Lung (tissue), 12 donors: ENCODE results near the gene EYS. TPM values are rescaled to one million over a fixed set of nuclear protein-coding genes. Genes with fewer than 3 reads are reported as not detected.

Source experiments
- ATAC-seq: fragments of 200-7000 bp; cut with Tn5 transposase; one replicate; pipeline ENCODE4 v1.9.1; 2020; ENCODE audit warnings: moderate number of reproducible peaks; ENCODE audit not compliant: insufficient read depth, low FRiP score
- DNase-seq, 3 donors: peaks; one replicate each; pipeline ENCODE4 v3.0.0-alpha.2; 2013 to 2017
- H3K27ac ChIP-seq, 2 donors: one replicate each; pipeline ENCODE4 v1.5.1; 2013; ENCODE audit warnings: mild to moderate bottlenecking in 2 of 2, moderate library complexity in 2 of 2, control low read depth in 1 of 2, inconsistent platforms in 1 of 2, low read depth in 1 of 2, low read length in 1 of 2
- H3K27me3 ChIP-seq, 3 donors: one replicate each; pipeline ENCODE4 v1.5.1; 2013; ENCODE audit warnings: low read length in 2 of 3; ENCODE audit not compliant: control insufficient read depth in 3 of 3, insufficient read depth in 3 of 3
- H3K36me3 ChIP-seq, 4 donors: one replicate each; pipeline ENCODE4 v1.5.1; 2013; ENCODE audit warnings: low read length in 4 of 4, mild to moderate bottlenecking in 1 of 4, moderate library complexity in 1 of 4; ENCODE audit not compliant: control insufficient read depth in 4 of 4, insufficient read depth in 4 of 4
- H3K4me1 ChIP-seq, 5 donors: one replicate each; pipeline ENCODE4 v1.5.1; 2013; ENCODE audit warnings: low read length in 5 of 5, mild to moderate bottlenecking in 2 of 5, moderate library complexity in 1 of 5; ENCODE audit not compliant: control insufficient read depth in 5 of 5, insufficient read depth in 5 of 5
- H3K4me3 ChIP-seq: one replicate; pipeline ENCODE4 v1.5.1; 2013; ENCODE audit warnings: mild to moderate bottlenecking, control low read depth, moderate library complexity
- H3K9ac ChIP-seq, 2 donors: one replicate each; pipeline ENCODE4 v1.5.1; 2013; ENCODE audit warnings: low read length in 2 of 2, control low read depth in 1 of 2; ENCODE audit not compliant: insufficient read depth in 1 of 2
- H3K9me3 ChIP-seq, 4 donors: one replicate each; pipeline ENCODE4 v1.5.1; 2013; ENCODE audit warnings: low read length in 3 of 4, mild to moderate bottlenecking in 1 of 4, moderate library complexity in 1 of 4; ENCODE audit not compliant: control insufficient read depth in 4 of 4, insufficient read depth in 3 of 4
- WGBS, 2 donors: extraction: QIAGEN DNeasy Blood & Tissue Kit; methylation state at CpG; one replicate each; pipeline ENCODE4 v1.1.7; 2013; 5-methylcytosine and 5-hydroxymethylcytosine counted together
- polyA plus RNA-seq, 2 donors: library from polyadenylated mRNA; stranded (reverse); fragments of 200-250 nt; gene quantifications; one replicate each; pipeline ENCODE4 v1.2.1, GENCODE V29; 2013
- total RNA-seq, 2 donors: library from RNA; depleted of rRNA in 1 of 2; stranded (reverse); fragments of >200 nt in 1 of 2; gene quantifications; one replicate each; pipeline ENCODE4 v1.2.1, GENCODE V29; 2014 to 2021
- TF ChIP-seq, protein P1 (sequence below): IDR thresholded peaks from 2 replicates; pipeline ENCODE4 v1.5.1; 2012; ENCODE audit warnings: mild to moderate bottlenecking; ENCODE audit errors: control extremely low read depth, extremely low read depth
- donor health status: control.
- donor health status: control.
- donor health status: Bipolar disorder and iron deficiency.
- donor health status: healthy.
- donor health status: DM: yes; HTN: yes; CAD: no.

The EYS gene
- total and polyA plus RNA-seq, 4 donors: 0.06 to 0.34 (median 0.12) TPM

DNA sequence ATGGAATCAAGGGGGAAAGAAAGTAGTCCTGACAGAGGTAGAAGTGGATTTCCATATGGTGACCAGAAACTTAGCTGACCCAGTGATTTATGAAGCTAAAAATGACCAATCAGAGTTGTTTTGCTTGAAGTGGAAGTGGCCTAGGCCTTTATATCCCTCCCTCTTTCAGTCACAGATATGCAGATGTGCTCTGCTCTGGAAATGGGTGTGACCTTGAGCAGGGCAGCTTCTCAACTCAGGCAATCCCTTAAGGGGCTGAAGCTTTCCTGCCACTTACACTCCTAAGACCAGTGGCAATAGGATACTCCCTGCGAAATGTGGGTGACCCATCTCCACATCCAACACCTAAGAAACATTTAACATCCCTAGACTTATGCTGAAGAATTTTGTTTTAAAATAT is 256.6 kb downstream of the EYS start:
- Histone ChIP-seq H3K4me3 (no peak overlapping the region), H3K4me1 (no peaks in the 10 kb centered on the region), H3K9ac (no peak overlapping the region), H3K27ac (no peak overlapping the region), H3K9me3 (no peaks in the 10 kb centered on the region), H3K27me3 (no peaks in the 10 kb centered on the region), H3K36me3 (no peaks in the 10 kb centered on the region)
- 92 to 94% methylated on average over 1 of the region's 1 CpG for WGBS, 2 donors
- TF ChIP-seq, protein P1, sequence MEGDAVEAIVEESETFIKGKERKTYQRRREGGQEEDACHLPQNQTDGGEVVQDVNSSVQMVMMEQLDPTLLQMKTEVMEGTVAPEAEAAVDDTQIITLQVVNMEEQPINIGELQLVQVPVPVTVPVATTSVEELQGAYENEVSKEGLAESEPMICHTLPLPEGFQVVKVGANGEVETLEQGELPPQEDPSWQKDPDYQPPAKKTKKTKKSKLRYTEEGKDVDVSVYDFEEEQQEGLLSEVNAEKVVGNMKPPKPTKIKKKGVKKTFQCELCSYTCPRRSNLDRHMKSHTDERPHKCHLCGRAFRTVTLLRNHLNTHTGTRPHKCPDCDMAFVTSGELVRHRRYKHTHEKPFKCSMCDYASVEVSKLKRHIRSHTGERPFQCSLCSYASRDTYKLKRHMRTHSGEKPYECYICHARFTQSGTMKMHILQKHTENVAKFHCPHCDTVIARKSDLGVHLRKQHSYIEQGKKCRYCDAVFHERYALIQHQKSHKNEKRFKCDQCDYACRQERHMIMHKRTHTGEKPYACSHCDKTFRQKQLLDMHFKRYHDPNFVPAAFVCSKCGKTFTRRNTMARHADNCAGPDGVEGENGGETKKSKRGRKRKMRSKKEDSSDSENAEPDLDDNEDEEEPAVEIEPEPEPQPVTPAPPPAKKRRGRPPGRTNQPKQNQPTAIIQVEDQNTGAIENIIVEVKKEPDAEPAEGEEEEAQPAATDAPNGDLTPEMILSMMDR: no peak
- no peak for ATAC-seq
- no peak for DNase-seq

DNA sequence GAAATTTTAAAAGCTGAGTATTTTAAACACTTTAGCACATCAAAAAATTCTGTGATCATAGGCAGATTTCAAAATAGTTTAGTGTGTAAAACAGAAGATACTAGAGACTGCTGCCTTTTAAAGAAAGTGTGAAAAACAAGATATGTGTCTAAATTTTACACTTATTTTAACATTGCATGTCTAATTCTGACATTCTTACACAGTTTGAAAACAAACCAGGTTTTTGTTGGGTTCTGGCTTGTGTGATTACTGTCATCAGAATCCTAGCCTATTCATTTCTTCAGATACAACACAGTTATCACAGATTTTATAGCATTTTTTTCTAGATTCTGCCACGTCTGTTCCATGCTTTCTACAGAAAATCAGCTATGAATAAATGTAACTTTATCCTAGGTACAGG is 257.1 kb downstream of the EYS start:
- 87 to 91% methylated on average over 1 of the region's 1 CpG for WGBS, 2 donors
- ATAC-seq: no peak
- DNase-seq: no peak
- H3K27me3 ChIP-seq: no peaks in the 10 kb centered on the region
- H3K27ac ChIP-seq: no peak overlapping the region
- no peak overlapping the region for H3K4me3 ChIP-seq
- TF ChIP-seq, protein P1: no peak
- H3K4me1 ChIP-seq: no peaks in the 10 kb centered on the region
- no peaks in the 10 kb centered on the region for H3K9me3 ChIP-seq
- no peak overlapping the region for H3K9ac ChIP-seq
- H3K36me3 ChIP-seq: no peaks in the 10 kb centered on the region

DNA sequence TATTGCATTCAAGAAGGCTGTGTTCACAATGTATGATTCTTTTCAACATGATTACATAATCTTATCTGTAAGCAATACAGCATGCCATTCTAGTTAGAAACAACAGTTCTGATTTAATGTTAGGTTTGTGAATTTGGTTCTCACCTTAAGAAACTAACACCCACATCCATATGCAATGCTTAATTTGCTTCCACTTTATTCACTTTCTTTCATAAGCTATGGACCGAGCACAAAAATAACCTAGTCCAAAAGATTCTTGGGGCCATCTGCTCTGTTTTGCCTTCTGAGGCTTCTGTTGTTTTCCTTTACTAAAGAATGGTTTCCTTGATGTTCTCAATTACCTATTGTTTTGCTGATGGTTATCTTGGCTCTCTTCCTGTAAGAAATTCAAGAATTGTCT is 258.2 kb downstream of the EYS start:
- no peaks in the 10 kb centered on the region for H3K36me3 ChIP-seq
- H3K27me3 ChIP-seq: no peaks in the 10 kb centered on the region
- no peak for ATAC-seq
- 72 to 77% methylated on average over 1 of the region's 1 CpG for WGBS, 2 donors
- peak in 1 of 3 donors; percentile 3 for DNase-seq
- H3K4me1 ChIP-seq: no peaks in the 10 kb centered on the region
- TF ChIP-seq, protein P1: no peak
- no peak overlapping the region for H3K9ac ChIP-seq
- no peak overlapping the region for H3K27ac ChIP-seq
- no peak overlapping the region for H3K4me3 ChIP-seq
- no peaks in the 10 kb centered on the region for H3K9me3 ChIP-seq

DNA sequence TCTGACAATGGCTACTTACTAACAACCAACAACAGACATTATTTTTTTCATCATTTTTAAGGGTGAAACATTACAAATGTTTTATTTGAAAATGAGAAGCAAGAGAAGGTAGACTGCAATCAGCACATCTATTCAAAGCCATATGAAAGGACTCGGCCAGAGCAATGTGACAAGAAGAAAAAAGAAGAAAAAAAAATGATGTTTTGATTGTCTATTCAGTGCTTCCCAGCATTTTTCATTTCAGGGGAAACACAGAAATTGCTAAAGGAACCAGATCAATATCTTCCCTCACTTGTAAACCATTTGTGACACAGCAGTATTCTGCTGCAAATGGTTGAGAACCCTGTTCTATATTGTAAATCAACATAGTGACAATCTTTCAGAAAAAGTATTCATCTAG is 270.7 kb downstream of the EYS start:
- no peaks in the 10 kb centered on the region for H3K9me3 ChIP-seq
- no peaks in the 10 kb centered on the region for H3K36me3 ChIP-seq
- no peak overlapping the region for H3K9ac ChIP-seq
- DNase-seq: no peak
- H3K4me3 ChIP-seq: no peak overlapping the region
- H3K27ac ChIP-seq: no peak overlapping the region
- WGBS, 2 donors: 68 to 72% methylated on average over 1 of the region's 1 CpG
- ATAC-seq: no peak
- H3K4me1 ChIP-seq: no peaks in the 10 kb centered on the region
- H3K27me3 ChIP-seq: no peaks in the 10 kb centered on the region
- TF ChIP-seq, protein P1: no peak
